SK-N-SH treated with all-trans-retinoic acid at 6 μM for 48 hours (cell line): ENCODE measurements around the gene UBXN10.

ENCODE experiments used
- ATAC-seq: fragments of 200-7000 bp; cut with Tn5 transposase; 3 replicates; pipeline ENCODE4 v1.9.1; 2020; ENCODE audit warnings: mild to moderate bottlenecking, moderate library complexity
- ARNTL ChIP-seq: fragments of 450-650 bp; formaldehyde crosslinking; IDR thresholded peaks from 2 replicates; pipeline ENCODE4 v1.5.0; 2020; ENCODE audit warnings: low read depth, mild to moderate bottlenecking, moderate library complexity, borderline replicate concordance
- BACH2 ChIP-seq: fragments of 250-450 bp; sonication (Bioruptor Pico); IDR thresholded peaks from 2 replicates; pipeline ENCODE4 v1.9.0; 2021; ENCODE audit warnings: mild to moderate bottlenecking, borderline replicate concordance
- CREB5 ChIP-seq: fragments of 250-450 bp; sonication (Bioruptor Pico); IDR thresholded peaks from 2 replicates; pipeline ENCODE4 v1.5.1; 2020; ENCODE audit warnings: low read depth, mild to moderate bottlenecking, moderate library complexity
- CSDC2 ChIP-seq: fragments of 250-450 bp; sonication (Bioruptor Pico); IDR thresholded peaks from 2 replicates; pipeline ENCODE4 v1.5.0; 2020; ENCODE audit warnings: mild to moderate bottlenecking, moderate library complexity
- CSRNP3 ChIP-seq: fragments of 250-450 bp; sonication (Bioruptor Pico); IDR thresholded peaks from 2 replicates; pipeline ENCODE4 v1.5.1; 2021; ENCODE audit warnings: mild to moderate bottlenecking, moderate library complexity
- ESRRG ChIP-seq: fragments of 250-450 bp; sonication (Bioruptor Pico); IDR thresholded peaks from 2 replicates; pipeline ENCODE4 v1.6.1; 2021; ENCODE audit warnings: mild to moderate bottlenecking
- GLIS3 ChIP-seq: fragments of 250-450 bp; sonication (Bioruptor Pico); IDR thresholded peaks from 2 replicates; pipeline ENCODE4 v1.5.0; 2020; ENCODE audit warnings: mild to moderate bottlenecking, moderate library complexity
- ISL1 ChIP-seq: fragments of 250-450 bp; sonication (Bioruptor Pico); IDR thresholded peaks from 2 replicates; pipeline ENCODE4 v2.1.2; 2022; ENCODE audit warnings: mild to moderate bottlenecking, moderate library complexity
- OSR1 ChIP-seq: fragments of 250-450 bp; sonication (Bioruptor Pico); IDR thresholded peaks from 2 replicates; pipeline ENCODE4 v1.8.0; 2022; ENCODE audit warnings: moderate library complexity, mild to moderate bottlenecking, inconsistent platforms
- PATZ1 ChIP-seq: fragments of 250-450 bp; sonication (Bioruptor Pico); IDR thresholded peaks from 2 replicates; pipeline ENCODE4 v1.8.0; 2020; ENCODE audit warnings: mild to moderate bottlenecking, moderate library complexity, borderline replicate concordance
- PPARA ChIP-seq: fragments of 250-450 bp; sonication (Bioruptor Pico); IDR thresholded peaks from 2 replicates; pipeline ENCODE4 v1.5.0; 2020; ENCODE audit warnings: mild to moderate bottlenecking, borderline replicate concordance
- RARB ChIP-seq: fragments of 250-450 bp; sonication (Bioruptor Pico); IDR thresholded peaks from 2 replicates; pipeline ENCODE4 v1.8.0; 2021; ENCODE audit warnings: mild to moderate bottlenecking, moderate library complexity
- TCF4 ChIP-seq: fragments of 250-450 bp; sonication (Bioruptor Pico); IDR thresholded peaks from 2 replicates; pipeline ENCODE4 v1.8.0; 2021; ENCODE audit warnings: mild to moderate bottlenecking, moderate library complexity, borderline replicate concordance
- TOX ChIP-seq: fragments of 250-450 bp; sonication (Bioruptor Pico); IDR thresholded peaks from 2 replicates; pipeline ENCODE4 v1.8.0; 2021; ENCODE audit warnings: mild to moderate bottlenecking, moderate library complexity, borderline replicate concordance
- TSHZ2 ChIP-seq: fragments of 250-450 bp; sonication (Bioruptor Pico); IDR thresholded peaks from 2 replicates; pipeline ENCODE4 v1.5.0; 2020; ENCODE audit warnings: mild to moderate bottlenecking, moderate library complexity
- ZC3H10 ChIP-seq: fragments of 250-450 bp; sonication (Bioruptor Pico); IDR thresholded peaks from 2 replicates; pipeline ENCODE4 v1.5.1; 2021; ENCODE audit warnings: mild to moderate bottlenecking, moderate library complexity
- ZFP3 ChIP-seq: fragments of 250-450 bp; sonication (Bioruptor Pico); IDR thresholded peaks from 2 replicates; pipeline ENCODE4 v1.5.0; 2020; ENCODE audit warnings: mild to moderate bottlenecking, moderate library complexity
- ZFP30 ChIP-seq: fragments of 450-650 bp; formaldehyde crosslinking; IDR thresholded peaks from 2 replicates; pipeline ENCODE4 v1.5.0; 2022; ENCODE audit warnings: mild to moderate bottlenecking, moderate library complexity
- ZNF565 ChIP-seq: fragments of 450-650 bp; formaldehyde crosslinking; conservative IDR thresholded peaks from 2 replicates; pipeline ENCODE4 v1.5.0; 2020; ENCODE audit warnings: low read depth, mild to moderate bottlenecking, moderate library complexity
- ZNF70 ChIP-seq: fragments of 450-650 bp; formaldehyde crosslinking; IDR thresholded peaks from 2 replicates; pipeline ENCODE4 v1.5.0; 2020; ENCODE audit warnings: mild to moderate bottlenecking, moderate library complexity
- ZNF8 ChIP-seq: fragments of 450-650 bp; formaldehyde crosslinking; IDR thresholded peaks from 2 replicates; pipeline ENCODE4 v1.5.0; 2020; ENCODE audit warnings: mild to moderate bottlenecking, moderate library complexity

Gene UBXN10

GRCh38 chr1:20200966-20201365, 15.1 kb downstream of the UBXN10 start:
- ATAC-seq = no peak
- TF ChIP-seq TSHZ2 (CRISPR knock-in tag) (no peak), ZNF565 (CRISPR knock-in tag) (no peak), ARNTL (CRISPR knock-in tag) (no peak), RARB (no peak), PATZ1 (CRISPR knock-in tag) (no peak), ZNF70 (CRISPR knock-in tag) (no peak), ISL1 (CRISPR knock-in tag) (no peak), TCF4 (CRISPR knock-in tag) (no peak), BACH2 (CRISPR knock-in tag) (no peak), PPARA (CRISPR knock-in tag) (no peak), CREB5 (CRISPR knock-in tag) (no peak), GLIS3 (CRISPR knock-in tag) (no peak)

GRCh38 chr1:20202166-20202565, 16.3 kb downstream of the UBXN10 start:
- no peak for TF ChIP-seq TCF4 (CRISPR knock-in tag)
- TF ChIP-seq CREB5 (CRISPR knock-in tag) = no peak
- no peak for TF ChIP-seq ZNF70 (CRISPR knock-in tag)
- TF ChIP-seq ZFP3 (CRISPR knock-in tag) = no peak
- TF ChIP-seq ESRRG (CRISPR knock-in tag) = no peak
- no peak for TF ChIP-seq TOX
- TF ChIP-seq ZFP30 (CRISPR knock-in tag) = no peak
- TF ChIP-seq ZNF565 (CRISPR knock-in tag) = no peak
- ATAC-seq = no peak

GRCh38 chr1:20207546-20207945, 21.6 kb downstream of the UBXN10 start:
- TF ChIP-seq CSRNP3 (CRISPR knock-in tag) (no peak), ZNF565 (CRISPR knock-in tag) (no peak), ZNF70 (CRISPR knock-in tag) (no peak), ARNTL (CRISPR knock-in tag) (no peak), OSR1 (CRISPR knock-in tag) (no peak), ZFP30 (CRISPR knock-in tag) (no peak), CSDC2 (CRISPR knock-in tag) (no peak), TOX (no peak), PPARA (CRISPR knock-in tag) (no peak), CREB5 (CRISPR knock-in tag) (no peak), ZNF8 (no peak), ISL1 (CRISPR knock-in tag) (no peak), PATZ1 (CRISPR knock-in tag) (no peak), RARB (no peak), TCF4 (CRISPR knock-in tag) (no peak), ESRRG (CRISPR knock-in tag) (no peak), ZFP3 (CRISPR knock-in tag) (no peak), GLIS3 (CRISPR knock-in tag) (no peak), ZC3H10 (CRISPR knock-in tag) (no peak), TSHZ2 (CRISPR knock-in tag) (no peak)
- ATAC-seq = no peak
